HCT116 (cell line): Measurements from ENCODE around the gene IMPDH1. TPM values are rescaled to one million over a fixed set of nuclear protein-coding genes. Genes with fewer than 3 reads are reported as not detected.

Experiments
- ATAC-seq: fragments of 200-7000 bp; cut with Tn5 transposase; 2 replicates; pipeline ENCODE4 v1.9.1; 2020; ENCODE audit warnings: mild to moderate bottlenecking, moderate library complexity
- BruUV-seq: library from RNA; stranded (reverse); fragments of 400-500 nt; replicated peaks from 2 replicates; lab custom pipeline; 2021; lab: Mats Ljungman, UMichigan
- CTCF ChIA-PET: fragments of 300-600 bp; sonication (Branson Sonifier 250); formaldehyde crosslinking; loops from one replicate; lab custom pipeline; 2021; ENCODE audit warnings: antibody characterized with exemption; lab: Charles Lee
- POLR2A ChIA-PET: fragments of 300-600, 350-600 bp; sonication (Branson Sonifier 250); formaldehyde crosslinking; loops from one replicate; lab custom pipeline; 2021; ENCODE audit warnings: antibody characterized with exemption; lab: Charles Lee
- RAD21 ChIA-PET, 2 experiments: fragments of 300-600 bp; sonication (Branson Sonifier 250); formaldehyde crosslinking; loops; one replicate each; lab custom pipeline; 2023; ENCODE audit warnings: low total read pairs in 2 of 2; ENCODE audit not compliant: uncharacterized antibody in 2 of 2, unreplicated experiment in 2 of 2, low non-redundant PET in 1 of 2; lab: Charles Lee
- DNase-seq: peaks from one replicate; pipeline ENCODE4 v3.0.0-alpha.2; 2010; ENCODE audit warnings: low read depth, low spot score
- H2AFZ ChIP-seq: fragments of 200-600 bp; shearing (Covaris generic), sonication (generic); 2 replicates; pipeline ENCODE4 v1.6.1; 2017; ENCODE audit warnings: low read depth, mixed run types, mixed read lengths, antibody characterized with exemption, low read length; ENCODE audit not compliant: poor library complexity, severe bottlenecking
- H3K27ac ChIP-seq: 2 replicates; pipeline ENCODE4 v1.5.1; 2012; ENCODE audit warnings: low read depth, low read length
- H3K27me3 ChIP-seq: fragments of 200-600 bp; sonication (generic); 2 replicates; pipeline ENCODE4 v1.6.1; 2016; ENCODE audit warnings: mixed run types, low read length, mixed read lengths; ENCODE audit not compliant: insufficient read depth
- H3K36me3 ChIP-seq, 2 experiments: fragments of 200-500 bp in 1 of 2; fragments of 200-600 bp in 1 of 2; sonication (Bioruptor generic) in 1 of 2; sonication (generic) in 1 of 2; 2 replicates each; pipeline versions ENCODE4 v1.5.1 to v1.6.1; 2014 to 2016; ENCODE audit warnings: low read length in 2 of 2, inconsistent platforms in 1 of 2, mixed read lengths in 1 of 2, mixed run types in 1 of 2; ENCODE audit not compliant: insufficient read depth in 2 of 2, control insufficient read depth in 1 of 2
- H3K4me1 ChIP-seq, 2 experiments: fragments of 200-600 bp in 1 of 2; sonication (generic) in 1 of 2; 2 replicates each; pipeline versions ENCODE4 v1.5.1 to v1.6.1; 2012 to 2017; ENCODE audit warnings: low read length in 2 of 2, inconsistent platforms in 1 of 2, mild to moderate bottlenecking in 1 of 2, mixed read lengths in 1 of 2, mixed run types in 1 of 2, moderate library complexity in 1 of 2; ENCODE audit not compliant: insufficient read depth in 2 of 2, control insufficient read depth in 1 of 2
- H3K4me2 ChIP-seq: fragments of 200-600 bp; sonication (generic); 2 replicates; pipeline ENCODE4 v1.6.1; 2017; ENCODE audit warnings: mixed run types, low read length, mixed read lengths
- H3K4me3 ChIP-seq, 2 experiments: fragments of 200-600 bp in 1 of 2; sonication (generic) in 1 of 2; replicated peaks in 1 of 2; 2 replicates each; pipeline ENCODE4 v1.5.1; 2011 to 2016; ENCODE audit warnings: low read length in 2 of 2, control low read depth in 1 of 2, low read depth in 1 of 2, mild to moderate bottlenecking in 1 of 2, mixed read lengths in 1 of 2, mixed run types in 1 of 2
- H3K79me2 ChIP-seq: fragments of 200-600 bp; sonication (generic); 2 replicates; pipeline ENCODE4 v1.6.1; 2017; ENCODE audit warnings: mild to moderate bottlenecking, mixed run types, low read length, moderate library complexity, mixed read lengths; ENCODE audit not compliant: insufficient read depth
- H3K9ac ChIP-seq: fragments of 200-600 bp; sonication (generic); 2 replicates; pipeline ENCODE4 v1.6.1; 2016; ENCODE audit warnings: low read length, mixed read lengths
- H3K9me2 ChIP-seq: fragments of 200-600 bp; sonication (generic), shearing (Covaris generic); 2 replicates; pipeline ENCODE4 v1.6.1; 2017; ENCODE audit warnings: mixed run types, mild to moderate bottlenecking, moderate library complexity; ENCODE audit not compliant: insufficient read depth
- H3K9me3 ChIP-seq, 2 experiments: fragments of 200-500 bp in 1 of 2; fragments of 200-600 bp in 1 of 2; sonication (Bioruptor generic) in 1 of 2; sonication (generic) in 1 of 2; 2 replicates each; pipeline ENCODE4 v1.6.1; 2014 to 2017; ENCODE audit warnings: low read length in 2 of 2, mixed read lengths in 2 of 2, inconsistent platforms in 1 of 2, low read depth in 1 of 2, mild to moderate bottlenecking in 1 of 2, mixed run types in 1 of 2, moderate library complexity in 1 of 2; ENCODE audit not compliant: control insufficient read depth in 1 of 2, insufficient read depth in 1 of 2
- H4K20me1 ChIP-seq: fragments of 200-600 bp; sonication (generic), shearing (Covaris generic); 2 replicates; pipeline ENCODE4 v1.6.1; 2017; ENCODE audit warnings: mixed run types, mild to moderate bottlenecking, moderate library complexity; ENCODE audit not compliant: insufficient read depth
- CBX3 ChIP-seq: IDR thresholded peaks from 2 replicates; pipeline ENCODE4 v1.6.1; 2012; ENCODE audit warnings: low read depth
- CEBPB ChIP-seq: IDR thresholded peaks from 2 replicates; pipeline ENCODE4 v1.6.1; 2012; ENCODE audit warnings: low read depth
- EGR1 ChIP-seq: IDR thresholded peaks from 2 replicates; pipeline ENCODE4 v1.6.1; 2012; ENCODE audit warnings: low read depth
- ELF1 ChIP-seq: IDR thresholded peaks from 2 replicates; pipeline ENCODE4 v1.6.1; 2012; ENCODE audit warnings: low read depth, borderline replicate concordance
- EZH2 ChIP-seq: fragments of 200-600 bp; sonication (generic); IDR thresholded peaks from 2 replicates; pipeline ENCODE4 v1.6.1; 2017; ENCODE audit warnings: antibody characterized with exemption, mixed run types
- EZH2phosphoT487 ChIP-seq: fragments of 200-600 bp; IDR thresholded peaks from 2 replicates; pipeline ENCODE4 v1.6.1; 2018; ENCODE audit warnings: antibody characterized with exemption, borderline replicate concordance
- JUND ChIP-seq: IDR thresholded peaks from 2 replicates; pipeline ENCODE4 v1.6.1; 2012
- MAX ChIP-seq: IDR thresholded peaks from 2 replicates; pipeline ENCODE4 v1.6.1; 2012
- POLR2A ChIP-seq: IDR thresholded peaks from 2 replicates; pipeline ENCODE4 v1.7.0; 2011; ENCODE audit warnings: borderline replicate concordance; ENCODE audit not compliant: insufficient read depth, insufficient read length; ENCODE audit errors: extremely low read depth
- POLR2AphosphoS5 ChIP-seq: IDR thresholded peaks from 2 replicates; pipeline ENCODE4 v1.6.1; 2011; ENCODE audit warnings: mild to moderate bottlenecking, low read depth, low read length, moderate library complexity
- RAD21 ChIP-seq: IDR thresholded peaks from 2 replicates; pipeline ENCODE4 v1.6.1; 2012; ENCODE audit warnings: low read depth, mild to moderate bottlenecking
- SIN3A ChIP-seq: IDR thresholded peaks from 2 replicates; pipeline ENCODE4 v1.6.1; 2012; ENCODE audit warnings: low read depth
- SP1 ChIP-seq: IDR thresholded peaks from 2 replicates; pipeline ENCODE4 v1.6.1; 2012; ENCODE audit warnings: low read depth
- SRF ChIP-seq: IDR thresholded peaks from 2 replicates; pipeline ENCODE4 v1.6.1; 2012; ENCODE audit warnings: low read depth
- TCF7L2 ChIP-seq: IDR thresholded peaks from 2 replicates; pipeline ENCODE4 v1.7.0; 2011; ENCODE audit warnings: borderline replicate concordance, inconsistent platforms; ENCODE audit not compliant: insufficient read depth, insufficient read length; ENCODE audit errors: extremely low read depth
- YY1 ChIP-seq: IDR thresholded peaks from 2 replicates; pipeline ENCODE4 v1.6.1; 2011; ENCODE audit warnings: low read length, low read depth, moderate library complexity, mild to moderate bottlenecking; ENCODE audit not compliant: insufficient replicate concordance; ENCODE audit errors: extremely low read depth
- ZBTB33 ChIP-seq: IDR thresholded peaks from 2 replicates; pipeline ENCODE4 v1.6.1; 2011; ENCODE audit warnings: mild to moderate bottlenecking, low read length, moderate library complexity; ENCODE audit not compliant: insufficient replicate concordance; ENCODE audit errors: extremely low read depth
- ZNF274 ChIP-seq: fragments of 200-500 bp; sonication (Bioruptor generic); IDR thresholded peaks from 2 replicates; pipeline ENCODE4 v1.6.1; 2014; ENCODE audit warnings: mild to moderate bottlenecking, low read depth, low read length, inconsistent platforms
- intact Hi-C: fragments of 100-400 bp; cut with micrococcal nuclease; formaldehyde crosslinking; loops from 2 replicates; pipeline ENCODE4 v1.10.0; 2022
- total RNA-seq: library from RNA; stranded (reverse); gene quantifications from one replicate; pipeline ENCODE4 v1.2.1, GENCODE V29; 2021; ENCODE audit not compliant: unreplicated experiment
- TF ChIP-seq, protein P1 (sequence below): IDR thresholded peaks from 2 replicates; pipeline ENCODE4 v1.6.1; 2012

Gene IMPDH1
- total RNA-seq, 1 experiment from 2014 or later = 98.2 TPM

DNA sequence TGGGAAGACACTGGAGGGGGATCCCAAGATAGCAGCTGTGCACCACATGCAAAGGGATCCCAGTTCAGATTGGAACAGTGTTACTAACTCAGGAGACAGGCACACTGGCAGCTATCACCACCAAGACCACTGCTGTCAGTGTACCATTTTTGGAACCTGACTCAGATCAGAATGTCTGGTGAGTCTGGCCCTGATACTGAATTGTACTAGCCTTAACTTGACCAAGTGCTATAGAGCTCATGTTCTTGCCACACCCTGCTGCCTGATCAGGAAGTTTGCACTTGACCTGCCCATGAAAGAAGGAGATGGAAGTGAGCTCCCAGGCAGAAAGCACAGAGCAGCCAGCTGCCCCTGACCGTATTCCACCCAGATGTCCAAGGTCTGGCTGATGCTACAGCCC is 43.5 kb downstream of the IMPDH1 start:
- POLR2A ChIA-PET = no interaction called here
- TF ChIP-seq, protein P1, sequence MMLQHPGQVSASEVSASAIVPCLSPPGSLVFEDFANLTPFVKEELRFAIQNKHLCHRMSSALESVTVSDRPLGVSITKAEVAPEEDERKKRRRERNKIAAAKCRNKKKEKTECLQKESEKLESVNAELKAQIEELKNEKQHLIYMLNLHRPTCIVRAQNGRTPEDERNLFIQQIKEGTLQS = no peak
- no peak for TF ChIP-seq POLR2A
- TF ChIP-seq ELF1 = no peak
- TF ChIP-seq RAD21 = no peak
- TF ChIP-seq TCF7L2 = no peak
- no peak for TF ChIP-seq EGR1
- TF ChIP-seq YY1 = no peak
- TF ChIP-seq CBX3 = no peak
- TF ChIP-seq, all 23 proteins: peak for 0
- Histone ChIP-seq H3K27me3 (peaks cover 11% of the 10 kb centered on the region; the same call in 1 of the 2 replicates), H3K9me3 (no peaks in the 10 kb centered on the region), H3K79me2 (no peaks in the 10 kb centered on the region), H3K27ac (no peak overlapping the region), H3K4me2 (no peak overlapping the region), H2AFZ (no peak overlapping the region), H3K4me1 (peaks cover 6 to 12% of the 10 kb centered on the region in 2 experiments), H3K9me2 (no peaks in the 10 kb centered on the region), H3K36me3 (no peaks in the 10 kb centered on the region), H4K20me1 (no peaks in the 10 kb centered on the region), H3K4me3 (no peak overlapping the region), H3K9ac (no peak overlapping the region)
- no TSS peak for BruUV-seq
- ATAC-seq (no peak), DNase-seq (no peak)
- ChIA-PET RAD21 (no interaction called here), CTCF (interaction anchor here (1.3 to 1.6 kb wide), 2 partner anchors 15 to 19 kb away, joined by 5 to 6 read pairs; no protein-coding TSS in a partner anchor)
- intact Hi-C loops = no loop called here

DNA sequence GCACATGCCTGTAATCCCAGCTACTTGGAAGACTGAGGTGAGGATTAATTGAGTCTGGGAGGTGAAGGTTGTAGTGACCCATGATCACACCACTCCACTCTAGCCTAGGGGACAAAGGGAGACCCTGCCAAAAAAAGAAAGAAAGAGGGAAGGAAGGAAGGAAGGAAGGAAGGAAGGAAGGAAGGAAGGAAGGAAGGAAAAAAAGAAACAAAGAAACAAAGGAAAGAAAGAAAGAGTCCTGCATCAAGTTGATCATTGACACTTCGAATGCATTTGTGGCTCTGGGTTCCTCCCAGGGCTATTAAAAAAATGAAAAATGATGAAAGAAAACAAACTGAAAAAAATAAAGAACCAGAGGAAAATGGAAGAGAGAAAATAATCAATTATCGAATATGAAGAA is 44.4 kb downstream of the IMPDH1 start:
- H3K4me1 ChIP-seq = peaks cover 6 to 18% of the 10 kb centered on the region in 2 experiments
- H3K4me2 ChIP-seq = no peak overlapping the region
- H3K79me2 ChIP-seq = no peaks in the 10 kb centered on the region
- POLR2A ChIA-PET = no interaction called here
- H2AFZ ChIP-seq = no peak overlapping the region
- DNase-seq = no peak
- no peaks in the 10 kb centered on the region for H4K20me1 ChIP-seq
- no TSS peak for BruUV-seq
- peaks cover 11% of the 10 kb centered on the region; the same call in 1 of the 2 replicates for H3K27me3 ChIP-seq
- H3K9ac ChIP-seq = no peak overlapping the region
- no peaks in the 10 kb centered on the region for H3K9me2 ChIP-seq
- H3K4me3 ChIP-seq = no peak overlapping the region
- CTCF ChIA-PET = interaction anchor here (1.3 to 1.6 kb wide), 2 partner anchors 16 to 18 kb away, joined by 5 to 6 read pairs; no protein-coding TSS in a partner anchor
- ATAC-seq = no peak
- H3K27ac ChIP-seq = no peak overlapping the region
- intact Hi-C loops = no loop called here
- no peaks in the 10 kb centered on the region for H3K36me3 ChIP-seq
- RAD21 ChIA-PET = no interaction called here
- no peaks in the 10 kb centered on the region for H3K9me3 ChIP-seq
- TF ChIP-seq MAX (no peak), EZH2phosphoT487 (no peak), RAD21 (no peak), SRF (no peak), JUND (no peak), SIN3A (no peak), POLR2A (no peak), ELF1 (no peak), POLR2AphosphoS5 (no peak), ZBTB33 (no peak), EZH2 (no peak), CEBPB (no peak), ZNF274 (no peak), YY1 (no peak), SP1 (no peak)
- TF ChIP-seq, protein P1 = no peak
